Rectal smooth muscle tissue (tissue), 1 donor: ENCODE measurements around the gene RTL10.

Experiments
- H3K27ac ChIP-seq: one replicate; pipeline ENCODE4 v1.7.0; 2013; ENCODE audit warnings: low read depth, low read length, inconsistent platforms
- H3K27me3 ChIP-seq: one replicate; pipeline ENCODE4 v1.7.0; 2013; ENCODE audit warnings: low read length; ENCODE audit not compliant: control insufficient read depth, insufficient read depth
- H3K36me3 ChIP-seq: one replicate; pipeline ENCODE4 v1.7.0; 2013; ENCODE audit warnings: low read length; ENCODE audit not compliant: control insufficient read depth, insufficient read depth
- H3K4me1 ChIP-seq: one replicate; pipeline ENCODE4 v1.7.0; 2013; ENCODE audit warnings: low read length; ENCODE audit not compliant: control insufficient read depth, insufficient read depth
- H3K4me3 ChIP-seq: one replicate; pipeline ENCODE4 v1.7.0; 2013; ENCODE audit warnings: low read length
- H3K9ac ChIP-seq: one replicate; pipeline ENCODE4 v1.7.0; 2013; ENCODE audit warnings: low read length

Gene RTL10, protein sequence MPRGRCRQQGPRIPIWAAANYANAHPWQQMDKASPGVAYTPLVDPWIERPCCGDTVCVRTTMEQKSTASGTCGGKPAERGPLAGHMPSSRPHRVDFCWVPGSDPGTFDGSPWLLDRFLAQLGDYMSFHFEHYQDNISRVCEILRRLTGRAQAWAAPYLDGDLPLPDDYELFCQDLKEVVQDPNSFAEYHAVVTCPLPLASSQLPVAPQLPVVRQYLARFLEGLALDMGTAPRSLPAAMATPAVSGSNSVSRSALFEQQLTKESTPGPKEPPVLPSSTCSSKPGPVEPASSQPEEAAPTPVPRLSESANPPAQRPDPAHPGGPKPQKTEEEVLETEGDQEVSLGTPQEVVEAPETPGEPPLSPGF

GRCh38 chr22:19854778-19855503 lies at the start of gene RTL10, which contains the start of gene GNB1L:
RTL10 (minus strand) TSS chr22:19854874; CDS start chr22:19852261, 2,613 bp downstream.
GNB1L (minus strand) TSS chr22:19854874; CDS start chr22:19821355, 33,519 bp downstream.
- peaks cover 19% of the 10 kb centered on the region for H3K4me1 ChIP-seq
- peak within 1 kb of the TSS; percentile 94 for H3K4me3 ChIP-seq

GRCh38 chr22:19904174-19904856 lies 49.6 kb upstream of the RTL10 start:
- Histone ChIP-seq H3K4me3 (no peak overlapping the region), H3K4me1 (no peaks in the 10 kb centered on the region), H3K27ac (no peak overlapping the region), H3K36me3 (no peaks in the 10 kb centered on the region), H3K27me3 (no peaks in the 10 kb centered on the region), H3K9ac (no peak overlapping the region)

More at GRCh38 chr22:19854778-19855503, at the start of gene RTL10, which contains the start of gene GNB1L:
- H3K9ac ChIP-seq = peak within 1 kb of the TSS; percentile 92
- H3K27ac ChIP-seq = peak within 1 kb of the TSS; percentile 94
- peaks cover 23% of the 10 kb centered on the region for H3K36me3 ChIP-seq
- H3K27me3 ChIP-seq = no peaks in the 10 kb centered on the region

- Histone ChIP-seq H3K4me3 (no peak overlapping the region), H3K27ac (no peak overlapping the region), H3K27me3 (no peaks in the 10 kb centered on the region), H3K9ac (no peak overlapping the region), H3K36me3 (no peaks in the 10 kb centered on the region), H3K4me1 (no peaks in the 10 kb centered on the region)
These were observed 48.8 kb upstream of the RTL10 start for GRCh38 chr22:19903513-19903912.

DNA sequence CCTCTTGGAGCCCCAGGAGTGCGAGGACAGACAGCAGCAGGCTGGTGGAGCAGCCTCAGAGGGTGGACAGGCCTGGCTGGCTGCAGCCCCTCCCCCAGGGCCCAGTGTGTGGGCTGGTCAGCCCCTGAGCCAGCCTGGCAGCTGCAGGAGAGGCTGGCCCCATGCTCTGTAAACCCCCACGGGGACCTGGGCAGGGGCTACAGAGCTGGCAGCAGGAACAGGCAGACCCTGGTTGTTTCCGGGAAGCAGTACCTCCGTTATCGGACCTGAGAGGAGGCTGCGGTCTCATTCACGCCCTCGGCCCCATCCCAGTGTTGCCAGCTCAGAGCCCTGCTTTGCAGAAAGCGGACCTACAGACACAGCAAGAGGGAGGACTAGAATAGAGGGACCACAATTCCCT lies 48.4 kb upstream of the RTL10 start:
- Histone ChIP-seq H3K36me3 (no peaks in the 10 kb centered on the region), H3K4me1 (no peaks in the 10 kb centered on the region), H3K27me3 (no peaks in the 10 kb centered on the region), H3K27ac (no peak overlapping the region), H3K4me3 (no peak overlapping the region), H3K9ac (no peak overlapping the region)

DNA sequence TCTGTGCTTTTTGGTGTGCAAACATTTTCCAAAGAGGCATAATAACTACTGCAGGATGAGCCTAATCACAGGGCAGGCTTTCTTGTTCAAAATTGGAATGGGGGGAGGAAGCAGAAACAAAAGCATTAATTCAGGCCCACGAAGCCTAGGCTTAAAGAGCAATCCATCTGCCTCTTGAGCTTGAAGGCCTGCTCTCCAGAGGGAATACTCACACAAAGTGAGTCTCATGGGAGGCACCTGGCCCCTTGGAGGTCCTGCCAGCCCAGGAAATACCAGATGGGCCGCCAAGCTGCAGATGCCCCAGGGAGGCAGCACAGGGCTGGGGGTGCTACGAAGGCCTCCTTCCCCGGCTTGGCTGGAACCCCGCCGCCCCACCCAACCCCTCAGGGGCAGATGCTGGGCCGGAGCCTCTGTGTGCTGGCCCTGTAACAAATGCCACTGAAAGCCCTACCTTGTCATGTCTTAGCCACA lies 47.6 kb upstream of the RTL10 start:
- Histone ChIP-seq H3K9ac (no peak overlapping the region), H3K36me3 (no peaks in the 10 kb centered on the region), H3K27me3 (no peaks in the 10 kb centered on the region), H3K4me3 (no peak overlapping the region), H3K27ac (no peak overlapping the region), H3K4me1 (no peaks in the 10 kb centered on the region)

DNA sequence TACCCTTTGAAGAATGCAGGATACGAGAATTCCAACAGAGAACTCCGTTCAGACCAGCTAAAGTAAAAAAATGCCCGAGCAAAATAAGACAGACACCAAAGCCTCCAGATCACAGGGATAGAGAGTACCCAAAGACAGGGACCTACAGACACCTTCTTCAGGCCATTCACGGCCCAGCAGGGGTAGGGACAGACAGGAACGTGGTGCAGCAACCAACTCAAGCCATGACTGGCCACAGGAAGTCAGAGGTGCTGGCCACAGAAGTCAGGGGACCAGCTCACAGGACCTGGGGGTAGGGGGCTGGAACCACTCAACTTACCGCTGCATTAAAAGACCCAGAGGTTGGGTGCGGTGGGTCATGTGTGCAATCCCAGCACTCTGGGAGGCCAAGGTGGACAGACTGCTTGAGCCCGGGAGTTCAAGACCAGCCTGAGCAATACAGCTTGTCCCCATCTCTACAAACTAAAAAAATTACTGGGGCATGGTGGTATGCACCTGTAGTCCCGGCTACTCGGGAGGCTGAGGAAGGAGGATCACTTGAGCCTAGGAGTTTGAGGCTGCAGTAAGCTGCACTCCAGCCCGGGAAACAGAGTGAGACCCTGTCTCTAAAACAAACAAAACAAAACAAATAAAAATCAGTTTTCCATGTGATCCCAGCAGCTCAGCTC lies 47.0 kb upstream of the RTL10 start:
- H3K36me3 ChIP-seq = no peaks in the 10 kb centered on the region
- H3K27me3 ChIP-seq = no peaks in the 10 kb centered on the region
- no peaks in the 10 kb centered on the region for H3K4me1 ChIP-seq
- no peak overlapping the region for H3K4me3 ChIP-seq
- H3K27ac ChIP-seq = no peak overlapping the region
- no peak overlapping the region for H3K9ac ChIP-seq

GRCh38 chr22:19900707-19901436 lies 46.2 kb upstream of the RTL10 start:
- H3K9ac ChIP-seq = no peak overlapping the region
- no peak overlapping the region for H3K4me3 ChIP-seq
- no peaks in the 10 kb centered on the region for H3K27me3 ChIP-seq
- no peak overlapping the region for H3K27ac ChIP-seq
- H3K4me1 ChIP-seq = no peaks in the 10 kb centered on the region
- H3K36me3 ChIP-seq = peaks cover 2% of the 10 kb centered on the region

DNA sequence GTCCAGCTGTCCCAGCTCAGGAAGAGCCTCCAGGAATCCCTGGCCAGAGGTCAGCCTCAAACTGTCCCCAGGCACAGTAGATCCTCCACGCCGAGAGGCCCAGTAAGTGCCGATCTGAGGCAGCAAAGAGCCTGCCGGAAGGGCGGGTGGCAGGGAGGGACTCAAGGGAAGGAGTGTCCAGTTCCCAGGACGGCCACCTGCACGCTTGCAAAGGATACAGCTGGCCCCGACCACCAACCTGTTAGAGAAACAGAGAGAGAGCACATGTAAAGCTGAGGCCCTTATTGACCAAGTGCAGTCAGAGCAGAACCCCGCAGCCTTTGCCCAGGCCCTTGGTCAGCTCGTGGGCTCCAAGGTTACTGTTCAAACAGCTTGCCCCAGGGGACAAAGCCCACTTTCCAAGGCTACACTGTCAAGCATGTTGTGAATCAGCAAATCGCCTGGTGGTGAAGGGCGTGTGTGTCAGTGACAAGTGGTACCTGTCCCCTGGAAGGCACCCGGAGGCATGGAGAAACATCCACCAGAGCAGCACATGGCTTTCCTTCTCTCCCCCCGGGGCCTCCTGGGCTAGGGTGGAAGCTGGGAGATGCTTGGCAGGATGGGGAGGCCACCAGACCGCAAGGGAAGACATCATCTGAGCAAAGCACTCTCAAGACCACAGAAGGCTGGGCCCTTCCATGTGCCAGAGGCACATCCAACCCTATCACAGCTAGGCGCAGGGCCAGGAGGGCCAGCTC lies 44.3 kb upstream of the RTL10 start:
- H3K4me1 ChIP-seq = no peaks in the 10 kb centered on the region
- H3K4me3 ChIP-seq = no peak overlapping the region
- H3K36me3 ChIP-seq = peaks cover 2% of the 10 kb centered on the region
- H3K27me3 ChIP-seq = no peaks in the 10 kb centered on the region
- H3K9ac ChIP-seq = no peak overlapping the region
- H3K27ac ChIP-seq = no peak overlapping the region

DNA sequence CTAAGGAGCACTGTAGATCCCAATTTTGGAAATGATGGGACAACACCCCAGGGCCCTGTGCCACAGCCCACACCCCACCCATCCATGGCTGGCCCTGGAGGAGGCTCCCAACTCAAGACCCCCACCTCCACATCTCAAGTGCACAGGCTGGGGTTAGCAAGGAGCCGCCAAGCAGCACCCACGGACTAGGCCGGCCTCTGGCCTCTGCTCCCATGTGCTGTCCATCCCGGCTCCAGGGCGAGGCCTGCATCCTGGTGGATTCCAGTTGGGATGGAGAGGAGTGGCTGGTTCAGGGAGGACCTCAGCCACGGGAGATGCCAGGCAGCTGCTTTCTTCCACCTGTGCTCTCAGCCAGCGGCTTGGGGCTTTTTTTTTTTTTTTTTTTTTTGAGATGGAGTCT lies 43.5 kb upstream of the RTL10 start:
- H3K27ac ChIP-seq = no peak overlapping the region
- H3K36me3 ChIP-seq = peaks cover 2% of the 10 kb centered on the region
- no peaks in the 10 kb centered on the region for H3K27me3 ChIP-seq

GRCh38 chr22:19897726-19898125 lies 43.1 kb upstream of the RTL10 start:
- Histone ChIP-seq H3K4me3 (no peak overlapping the region), H3K4me1 (no peaks in the 10 kb centered on the region), H3K9ac (no peak overlapping the region), H3K27me3 (no peaks in the 10 kb centered on the region), H3K27ac (no peak overlapping the region), H3K36me3 (peaks cover 2% of the 10 kb centered on the region)

More for the DNA sequence above, 43.5 kb upstream of the RTL10 start:
- Histone ChIP-seq H3K4me3 (no peak overlapping the region), H3K4me1 (no peaks in the 10 kb centered on the region), H3K9ac (no peak overlapping the region)
